Gastroesophageal sphincter (tissue), 3 donors: Measurements from ENCODE around the gene AFF3.

Experiments used
- CTCF ChIP-seq, 4 experiments: fragments of 200-600 bp in 2 of 4; fragments of 450-650 bp in 2 of 4; sonication (generic) in 1 of 4; IDR thresholded peaks; one replicate each; pipeline ENCODE4 v1.5.1; 2017 to 2019; ENCODE audit warnings: antibody characterized with exemption in 4 of 4, mild to moderate bottlenecking in 2 of 4, moderate library complexity in 2 of 4
- EP300 ChIP-seq: sonication (generic); formaldehyde crosslinking; IDR thresholded peaks from one replicate; pipeline ENCODE4 v1.6.1; 2017; ENCODE audit warnings: antibody characterized with exemption, mild to moderate bottlenecking
- POLR2A ChIP-seq, 2 donors: fragments of 450-650 bp; IDR thresholded peaks; one replicate each; pipeline ENCODE4 v1.6.1; 2017; ENCODE audit warnings: antibody characterized with exemption in 2 of 2, mild to moderate bottlenecking in 2 of 2, moderate library complexity in 1 of 2
- POLR2AphosphoS5 ChIP-seq: sonication (generic); formaldehyde crosslinking; IDR thresholded peaks from one replicate; pipeline ENCODE4 v1.6.1; 2017; ENCODE audit warnings: antibody characterized with exemption

- TF ChIP-seq POLR2AphosphoS5 (no peak), POLR2A (IDR thresholded peaks at IDR 0.05) (no peak), CTCF (IDR thresholded peaks at IDR 0.05) (no peak), EP300 (no peak)
These were observed 413.0 kb downstream of the AFF3 start for GRCh38 chr2:99729104-99730025.
